AG04450 (cell line): ENCODE data around the gene CDC26. TPM values are rescaled to one million over a fixed set of nuclear protein-coding genes. Genes with fewer than 3 reads are reported as not detected.
"Not testable (repeated sequence)": the region's sequence is repeated elsewhere in the genome, so short reads cannot be mapped to it uniquely, and the experiment has no call there.

Experiments
- CTCF ChIA-PET: fragments of 300-600, 350-600 bp; formaldehyde crosslinking; extraction: SDS; loops from one replicate; lab custom pipeline; 2022; ENCODE audit warnings: antibody characterized with exemption, inconsistent platforms; lab: Charles Lee
- POLR2A ChIA-PET: fragments of 350-600 bp; formaldehyde crosslinking; extraction: SDS; loops from one replicate; lab custom pipeline; 2021; ENCODE audit warnings: antibody characterized with exemption, inconsistent platforms; lab: Yijun Ruan, JAX
- DNase-seq: peaks from one replicate; pipeline ENCODE4 v3.0.0-alpha.2; 2011; ENCODE audit warnings: low read depth, low spot score
- H3K27ac ChIP-seq: one replicate; pipeline ENCODE4 v1.5.1; 2012; ENCODE audit warnings: low read depth, low read length, control low read depth
- H3K27me3 ChIP-seq: one replicate; pipeline ENCODE4 v1.6.0; 2012; ENCODE audit warnings: low read length; ENCODE audit not compliant: control insufficient read depth, insufficient read depth
- H3K4me3 ChIP-seq: 2 replicates; pipeline ENCODE4 v1.5.1; 2011; ENCODE audit warnings: mild to moderate bottlenecking, low read depth, low read length, control low read depth
- H3K9me3 ChIP-seq: 2 replicates; pipeline ENCODE4 v1.5.1; 2012; ENCODE audit warnings: low read length; ENCODE audit not compliant: control insufficient read depth, insufficient read depth
- CTCF ChIP-seq: IDR thresholded peaks from 2 replicates; pipeline ENCODE4 v1.5.1; 2011; ENCODE audit warnings: low read depth, low read length, control low read depth, inconsistent platforms
- polyA plus RNA-seq: library from polyadenylated mRNA; depleted of rRNA; stranded (reverse); fragments of >200 nt; gene quantifications from 2 replicates; pipeline ENCODE4 v1.2.3, GENCODE V29; 2011

The CDC26 gene
- polyA plus RNA-seq, 1 experiment, result 52.6 TPM

- TF ChIP-seq CTCF, result no peak
- no peaks in the 10 kb centered on the region for H3K27me3 ChIP-seq
- POLR2A ChIA-PET, result no interaction called here
- no peaks in the 10 kb centered on the region for H3K9me3 ChIP-seq
- no peak for DNase-seq
- no peak overlapping the region for H3K4me3 ChIP-seq
- CTCF ChIA-PET, result interaction anchor here (1.2 kb wide), 1 partner anchor 14 kb away, joined by 4 read pairs; no protein-coding TSS in a partner anchor
- H3K27ac ChIP-seq, result no peak overlapping the region
These were observed 37.0 kb downstream of the CDC26 start for GRCh38 chr9:113238202-113238858.

- Histone ChIP-seq H3K4me3 (no peak overlapping the region), H3K9me3 (no peaks in the 10 kb centered on the region), H3K27ac (no peak overlapping the region), H3K27me3 (no peaks in the 10 kb centered on the region)
- TF ChIP-seq CTCF, result no peak
- ChIA-PET POLR2A (interaction anchor here (0.7 kb wide), 1 partner anchor 17 kb away, joined by 3 read pairs; no protein-coding TSS in a partner anchor), CTCF (interaction anchor here (1.1 kb wide), 1 partner anchor 38 kb away, joined by 3 read pairs; no protein-coding TSS in a partner anchor)
- DNase-seq, result no peak
These were observed 38.3 kb downstream of the CDC26 start for GRCh38 chr9:113237026-113237425.

- H3K4me3 ChIP-seq, H3K27ac ChIP-seq, POLR2A ChIA-PET, H3K27me3 ChIP-seq, DNase-seq, CTCF ChIA-PET, H3K9me3 ChIP-seq: not testable (repeated sequence)
These were observed 39.6 kb downstream of the CDC26 start for GRCh38 chr9:113235701-113236255.

- H3K9me3 ChIP-seq, result no peaks in the 10 kb centered on the region
- no peak for DNase-seq
- POLR2A ChIA-PET, result interaction anchor here (2.2 kb wide), 1 partner anchor 10 kb away, joined by 15 read pairs; the partner anchor contains the start of genes FKBP15 and SLC31A1
- H3K4me3 ChIP-seq, result no peak overlapping the region
- no peak overlapping the region for H3K27ac ChIP-seq
- CTCF ChIA-PET, result interaction anchor here (0.8 kb wide), 1 partner anchor 43 kb away, joined by 3 read pairs; no protein-coding TSS in a partner anchor
- no peaks in the 10 kb centered on the region for H3K27me3 ChIP-seq
- no peak for TF ChIP-seq CTCF
These were observed 43.7 kb downstream of the CDC26 start for GRCh38 chr9:113231701-113232100.

GRCh38 chr9:113228130-113228665 is 47.2 kb downstream of the CDC26 start:
- no peak for DNase-seq
- TF ChIP-seq CTCF, result no peak
- Histone ChIP-seq H3K9me3 (no peaks in the 10 kb centered on the region), H3K4me3 (no peak overlapping the region), H3K27me3 (no peaks in the 10 kb centered on the region), H3K27ac (no peak overlapping the region)
- ChIA-PET POLR2A (no interaction called here), CTCF (no interaction called here)
